Stimulated activated CD4-positive, alpha-beta T cell treated with anti-CD3 and anti-CD28 coated beads, Interleukin-1b, Interleukin-23, amount 100 ng/mL, for 48 hours (primary cell): Measurements from ENCODE around the gene CLDN5.
"Not testable (repeated sequence)": the region's sequence is repeated elsewhere in the genome, so short reads cannot be mapped to it uniquely, and the experiment has no call there.

Source experiments
- DNase-seq: peaks from one replicate; pipeline ENCODE4 v3.0.0-alpha.2; 2020

CLDN5 gene

GRCh38 chr22:19524170-19525115 is at the start of gene CLDN5:
TSS of gene CLDN5 (minus strand) at chr22:19524410. CDS start at chr22:19524255, 155 bp downstream.
- no peak for DNase-seq

GRCh38 chr22:19571995-19572394 is 47.8 kb upstream of the CLDN5 start:
- no peak for DNase-seq

- no peak for DNase-seq
Observed at GRCh38 chr22:19571207-19571795, 47.1 kb upstream of the CLDN5 start.

GRCh38 chr22:19569976-19570375 is 45.8 kb upstream of the CLDN5 start:
- DNase-seq = no peak

GRCh38 chr22:19569276-19569640 is 45.0 kb upstream of the CLDN5 start:
- no peak for DNase-seq

- DNase-seq = no peak
Observed at GRCh38 chr22:19568337-19569275, 44.4 kb upstream of the CLDN5 start.

- DNase-seq = no peak
Observed at GRCh38 chr22:19567157-19568009, 43.2 kb upstream of the CLDN5 start.

- DNase-seq = no peak
Observed at GRCh38 chr22:19566279-19567156, 42.3 kb upstream of the CLDN5 start.

- no peak for DNase-seq
Observed at GRCh38 chr22:19565382-19566278, 41.4 kb upstream of the CLDN5 start.

GRCh38 chr22:19559956-19560355 is 35.7 kb upstream of the CLDN5 start:
- no peak for DNase-seq

- no peak for DNase-seq
Observed at GRCh38 chr22:19559324-19559811, 35.2 kb upstream of the CLDN5 start.

- no peak for DNase-seq
Observed at GRCh38 chr22:19556963-19557545, 32.8 kb upstream of the CLDN5 start.

- DNase-seq = no peak
Observed at GRCh38 chr22:19555651-19556050, 31.4 kb upstream of the CLDN5 start.

- DNase-seq = no peak
Observed at GRCh38 chr22:19554834-19555404, 30.7 kb upstream of the CLDN5 start.

- no peak for DNase-seq
Observed at GRCh38 chr22:19553201-19553600, 29.0 kb upstream of the CLDN5 start.

GRCh38 chr22:19550382-19550781 is 26.2 kb upstream of the CLDN5 start:
- DNase-seq = no peak

GRCh38 chr22:19549428-19549827 is 25.2 kb upstream of the CLDN5 start:
- DNase-seq = no peak

GRCh38 chr22:19548964-19549363 is 24.8 kb upstream of the CLDN5 start:
- no peak for DNase-seq

GRCh38 chr22:19548427-19548826 is 24.2 kb upstream of the CLDN5 start:
- not testable (repeated sequence) for DNase-seq
